B cell (primary cell): Measurements from ENCODE around the gene WWC2. TPM values are rescaled to one million over a fixed set of nuclear protein-coding genes. Genes with fewer than 3 reads are reported as not detected.

Experiments used
- ATAC-seq: fragments of 200-7000 bp; cut with Tn5 transposase; one replicate; pipeline ENCODE4 v1.10.0; 2021; ENCODE audit warnings: low read depth, mild to moderate bottlenecking, moderate number of reproducible peaks, moderate library complexity
- CTCF ChIA-PET: fragments of 350-600 bp; sonication (Branson Sonifier 250); formaldehyde crosslinking; loops from one replicate; lab custom pipeline; 2021; ENCODE audit warnings: antibody characterized with exemption, inconsistent platforms; lab: Charles Lee
- POLR2A ChIA-PET: fragments of 350-600 bp; sonication (Branson Sonifier 250); formaldehyde crosslinking; loops from one replicate; lab custom pipeline; 2021; ENCODE audit warnings: antibody characterized with exemption; lab: Charles Lee
- DNase-seq: peaks from one replicate; pipeline ENCODE4 v3.0.0; 2013
- H2AFZ ChIP-seq: 2 replicates; pipeline ENCODE4 v1.6.1; 2012; ENCODE audit warnings: mild to moderate bottlenecking, low read depth, low read length; ENCODE audit not compliant: insufficient read depth, poor library complexity, severe bottlenecking
- H3K27ac ChIP-seq, 2 donors: 1 replicate in 1 of 2; 2 replicates in 1 of 2; pipeline ENCODE4 v1.5.1; 2012 to 2013; ENCODE audit warnings: low read length in 2 of 2, mild to moderate bottlenecking in 2 of 2, moderate library complexity in 1 of 2
- H3K27me3 ChIP-seq, 4 experiments: fragments of 200-600 bp in 1 of 4; sonication (generic) in 1 of 4; replicated peaks in 1 of 4; 1 replicate in 2 of 4; 2 replicates in 2 of 4; pipeline versions ENCODE4 v1.6.1 to v1.7.0; 2013 to 2016; ENCODE audit warnings: low read length in 3 of 4, mild to moderate bottlenecking in 2 of 4, mixed read lengths in 1 of 4, moderate library complexity in 1 of 4; ENCODE audit not compliant: insufficient read depth in 4 of 4, control insufficient read depth in 3 of 4; ENCODE audit errors: control extremely low read depth in 1 of 4
- H3K36me3 ChIP-seq, 2 experiments: replicated peaks in 1 of 2; 1 replicate in 1 of 2; 2 replicates in 1 of 2; pipeline versions ENCODE4 v1.6.1 to v1.7.1; 2013; ENCODE audit warnings: low read length in 1 of 2; ENCODE audit not compliant: insufficient read depth in 2 of 2, control insufficient read depth in 1 of 2; ENCODE audit errors: control extremely low read depth in 1 of 2, extremely low read depth in 1 of 2
- H3K4me1 ChIP-seq, 2 donors: fragments of 200-600 bp in 1 of 2; sonication (generic) in 1 of 2; 1 replicate in 1 of 2; 2 replicates in 1 of 2; pipeline versions ENCODE4 v1.5.1 to v1.6.1; 2013 to 2017; ENCODE audit warnings: low read length in 2 of 2; ENCODE audit not compliant: control insufficient read depth in 2 of 2, insufficient read depth in 2 of 2
- H3K4me2 ChIP-seq: replicated peaks from 2 replicates; pipeline ENCODE3; 2012; ENCODE audit warnings: mild to moderate bottlenecking, low read depth, low read length; ENCODE audit not compliant: poor library complexity, severe bottlenecking
- H3K4me3 ChIP-seq, 5 experiments: fragments of 200-600 bp in 1 of 5; sonication (generic) in 1 of 5; 1 replicate in 3 of 5; 2 replicates in 2 of 5; pipeline versions ENCODE4 v1.5.1 to v1.7.0; 2011 to 2016; ENCODE audit warnings: low read length in 4 of 5, mild to moderate bottlenecking in 4 of 5, low read depth in 2 of 5, control low read depth in 1 of 5, moderate library complexity in 1 of 5; ENCODE audit not compliant: insufficient read depth in 1 of 5; ENCODE audit errors: control extremely low read depth in 1 of 5, extremely low read depth in 1 of 5
- H3K79me2 ChIP-seq: fragments of 200-600 bp; sonication (generic); one replicate; pipeline ENCODE4 v1.6.0; 2016; ENCODE audit warnings: low read length; ENCODE audit not compliant: control insufficient read depth, insufficient read depth
- H3K9ac ChIP-seq: fragments of 200-600 bp; sonication (generic); 2 replicates; pipeline ENCODE4 v1.6.1; 2017; ENCODE audit warnings: mild to moderate bottlenecking, low read length, moderate library complexity
- H3K9me3 ChIP-seq, 3 donors: one replicate each; pipeline versions ENCODE4 v1.6.1 to v1.7.1; 2013; ENCODE audit warnings: low read length in 2 of 3; ENCODE audit not compliant: control insufficient read depth in 2 of 3, insufficient read depth in 1 of 3; ENCODE audit errors: control extremely low read depth in 1 of 3
- H4K20me1 ChIP-seq: 2 replicates; pipeline ENCODE4 v1.6.0; 2012; ENCODE audit warnings: mild to moderate bottlenecking, low read length; ENCODE audit not compliant: insufficient read depth, control insufficient read depth, poor library complexity, severe bottlenecking
- H3K27ac Mint-ChIP-seq: one replicate; pipeline ENCODE4 v1.8.0; 2021; ENCODE audit warnings: mixed read lengths
- H3K27me3 Mint-ChIP-seq: one replicate; pipeline ENCODE4 v1.8.0; 2021; ENCODE audit warnings: mixed read lengths
- H3K4me1 Mint-ChIP-seq: one replicate; pipeline ENCODE4 v1.8.0; 2021; ENCODE audit warnings: mixed read lengths
- H3K4me3 Mint-ChIP-seq: one replicate; pipeline ENCODE4 v1.8.0; 2021; ENCODE audit warnings: mixed read lengths
- H3K9me3 Mint-ChIP-seq: one replicate; pipeline ENCODE4 v1.8.0; 2022; ENCODE audit warnings: mixed read lengths; ENCODE audit not compliant: insufficient read depth
- CTCF ChIP-seq: fragments of 200-600 bp; IDR thresholded peaks from one replicate; pipeline ENCODE4 v1.8.0; 2022; ENCODE audit warnings: antibody characterized with exemption, mild to moderate bottlenecking
- EZH2 ChIP-seq: IDR thresholded peaks from 2 replicates; pipeline ENCODE4 v1.6.1; 2012; ENCODE audit warnings: borderline replicate concordance, low read depth, mild to moderate bottlenecking, moderate library complexity, low read length; ENCODE audit not compliant: insufficient read depth, poor library complexity, severe bottlenecking
- WGBS: methylation state at CpG from one replicate; pipeline ENCODE4 v1.1.5; 2013; ENCODE audit warnings: missing lambda C conversion rate; ENCODE audit not compliant: insufficient coverage; 5-methylcytosine and 5-hydroxymethylcytosine counted together
- intact Hi-C: fragments of 100-400 bp; cut with micrococcal nuclease; formaldehyde crosslinking; loops from one replicate; pipeline ENCODE4 v1.10.0; 2022
- polyA plus RNA-seq: library from polyadenylated mRNA; depleted of rRNA; stranded (reverse); fragments of >200 nt; gene quantifications from 2 replicates; pipeline ENCODE4 v1.2.3, GENCODE V29; 2012
- total RNA-seq, 2 donors: library from RNA; stranded (reverse); fragments of 120-200 nt in 1 of 2; gene quantifications; 1 replicate in 1 of 2; 2 replicates in 1 of 2; pipeline versions ENCODE4 v1.2.3 to v1.2.4, GENCODE V29; 2013 to 2022

Gene WWC2
- total and polyA plus RNA-seq, 2 donors (not counting 1 experiment from before 2014, with no cell fraction given), result 0.07 to 0.32 TPM

- H3K27ac Mint-ChIP-seq, result no peak overlapping the region
- intact Hi-C loops, result no loop called here
- ChIA-PET POLR2A (no interaction called here), CTCF (no interaction called here)
- peaks cover 15% of the 10 kb centered on the region for H3K27me3 Mint-ChIP-seq
- no peaks in the 10 kb centered on the region for H3K27me3 ChIP-seq
- H3K4me2 ChIP-seq, result no peak overlapping the region
- H3K9me3 Mint-ChIP-seq, result no peaks in the 10 kb centered on the region
- H3K36me3 ChIP-seq, result no peaks in the 10 kb centered on the region
- no peaks in the 10 kb centered on the region for H4K20me1 ChIP-seq
- H3K4me1 ChIP-seq, result no peaks in the 10 kb centered on the region
- no peak overlapping the region for H3K27ac ChIP-seq
- no peaks in the 10 kb centered on the region for H3K79me2 ChIP-seq
- DNase-seq (no peak), ATAC-seq (no peak)
- no peak overlapping the region for H3K4me3 Mint-ChIP-seq
- no peak for TF ChIP-seq EZH2
- no peak for TF ChIP-seq CTCF
- no peaks in the 10 kb centered on the region for H3K9me3 ChIP-seq
- H3K4me1 Mint-ChIP-seq, result no peaks in the 10 kb centered on the region
- H3K9ac ChIP-seq, result no peak overlapping the region
- WGBS, result 96% methylated on average over 5 of the region's 9 CpGs
- H2AFZ ChIP-seq, result no peak overlapping the region
- no peak overlapping the region for H3K4me3 ChIP-seq
These were observed 215.7 kb downstream of the WWC2 start for GRCh38 chr4:183314806-183315205.

- H3K4me2 ChIP-seq, result no peak overlapping the region
- no peaks in the 10 kb centered on the region for H4K20me1 ChIP-seq
- H3K79me2 ChIP-seq, result no peaks in the 10 kb centered on the region
- no peaks in the 10 kb centered on the region for H3K36me3 ChIP-seq
- ChIA-PET CTCF (no interaction called here), POLR2A (no interaction called here)
- Mint-ChIP-seq H3K27ac (no peak overlapping the region), H3K27me3 (peaks cover 11% of the 10 kb centered on the region), H3K9me3 (no peaks in the 10 kb centered on the region), H3K4me3 (no peak overlapping the region), H3K4me1 (no peaks in the 10 kb centered on the region)
- H3K4me3 ChIP-seq, result no peak overlapping the region
- H3K9ac ChIP-seq, result no peak overlapping the region
- WGBS, result 56% methylated on average over 4 of the region's 10 CpGs
- no peaks in the 10 kb centered on the region for H3K27me3 ChIP-seq
- H3K9me3 ChIP-seq, result no peaks in the 10 kb centered on the region
- ATAC-seq, result no peak
- no peak overlapping the region for H3K27ac ChIP-seq
- no peak overlapping the region for H2AFZ ChIP-seq
- TF ChIP-seq CTCF (no peak), EZH2 (no peak)
- H3K4me1 ChIP-seq, result no peaks in the 10 kb centered on the region
- intact Hi-C loops, result no loop called here
- no peak for DNase-seq
These were observed 219.6 kb downstream of the WWC2 start for GRCh38 chr4:183318656-183319055.
